GM19467 (cell line): Measurements from ENCODE around the gene ARHGAP26.

Source experiments
- ATAC-seq: cut with Tn5 transposase; IDR thresholded peaks from one replicate; pipeline ENCODE4 v1.9.1; 2021; ENCODE audit warnings: mild to moderate bottlenecking, moderate library complexity; ENCODE audit not compliant: unreplicated experiment

The ARHGAP26 gene

DNA sequence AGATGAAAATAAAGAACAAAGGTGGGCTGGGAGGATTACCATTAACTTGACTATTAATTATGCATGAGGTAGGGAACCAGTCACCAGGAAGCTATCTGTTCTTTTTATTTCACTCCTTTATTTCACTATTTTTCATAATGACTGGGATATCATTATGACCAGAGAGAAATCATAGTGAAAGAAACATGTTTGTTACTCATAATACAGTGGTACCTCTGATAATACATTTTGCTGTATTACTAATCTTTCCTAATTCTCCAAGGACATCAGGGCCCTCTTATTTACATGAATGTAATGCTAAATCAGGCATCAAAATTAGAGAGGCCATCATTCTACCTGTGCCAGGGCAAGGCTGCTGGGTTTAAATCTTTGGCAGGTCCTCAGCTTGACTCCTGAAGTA is 379.6 kb downstream of the ARHGAP26 start:
- no peak for ATAC-seq

- no peak for ATAC-seq
Observed at GRCh38 chr5:143151056-143151700, 381.0 kb downstream of the ARHGAP26 start.

DNA sequence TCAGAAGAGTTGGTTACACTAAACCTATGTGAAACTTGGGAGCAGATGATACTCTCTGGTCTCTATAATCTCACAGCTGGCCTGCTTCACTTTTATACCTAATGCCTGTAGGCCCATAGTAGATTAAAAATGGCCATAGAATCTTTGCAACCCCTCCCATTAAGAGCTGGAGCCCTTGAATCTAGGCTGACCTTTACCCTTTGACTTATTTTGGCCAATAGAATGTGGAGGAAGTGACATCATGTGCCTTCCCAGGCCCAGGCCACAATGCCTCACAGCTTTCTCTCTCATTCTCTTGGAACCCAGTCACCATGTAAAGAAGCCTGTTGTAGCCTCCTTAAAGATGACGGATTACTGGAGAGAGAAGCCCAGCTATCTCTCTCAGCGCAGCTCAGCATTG is 382.3 kb downstream of the ARHGAP26 start:
- ATAC-seq: no peak

DNA sequence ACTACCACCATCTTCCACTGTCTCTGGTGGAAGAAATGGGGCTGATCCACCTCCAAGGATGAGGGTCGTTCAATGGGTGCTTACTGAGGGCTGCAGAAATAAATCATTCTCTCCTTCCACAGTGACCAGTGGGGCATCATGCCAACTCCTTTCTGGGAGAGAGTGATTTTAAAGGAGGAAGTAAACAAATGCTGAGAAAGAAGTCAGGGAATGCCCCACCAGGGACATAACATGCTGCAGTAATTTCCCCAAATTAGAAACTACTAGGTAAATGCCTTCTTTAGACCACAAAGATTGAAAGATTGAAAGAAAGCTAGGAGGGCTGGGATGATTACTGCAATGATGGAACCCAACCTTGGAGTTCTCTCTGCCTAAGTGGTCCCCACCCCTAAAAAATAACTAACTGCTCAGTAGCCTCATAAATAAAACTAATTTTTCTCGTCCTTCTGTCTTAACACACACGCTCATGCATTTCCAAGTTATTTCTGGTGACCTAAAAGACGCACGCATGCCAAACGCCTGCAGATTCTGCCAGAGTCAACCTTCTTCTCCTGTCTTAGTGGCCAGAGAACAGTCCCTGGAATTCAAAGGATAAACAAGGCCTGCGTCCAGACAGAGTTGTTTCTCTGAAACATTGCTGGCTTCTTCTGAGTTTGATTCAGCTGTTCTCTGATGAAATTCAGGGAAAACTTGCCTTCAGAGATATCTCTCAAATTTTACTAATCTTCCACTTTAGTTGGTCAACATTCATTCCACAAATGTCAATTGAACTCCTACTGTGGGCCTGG is 383.3 kb downstream of the ARHGAP26 start:
- ATAC-seq: no peak

DNA sequence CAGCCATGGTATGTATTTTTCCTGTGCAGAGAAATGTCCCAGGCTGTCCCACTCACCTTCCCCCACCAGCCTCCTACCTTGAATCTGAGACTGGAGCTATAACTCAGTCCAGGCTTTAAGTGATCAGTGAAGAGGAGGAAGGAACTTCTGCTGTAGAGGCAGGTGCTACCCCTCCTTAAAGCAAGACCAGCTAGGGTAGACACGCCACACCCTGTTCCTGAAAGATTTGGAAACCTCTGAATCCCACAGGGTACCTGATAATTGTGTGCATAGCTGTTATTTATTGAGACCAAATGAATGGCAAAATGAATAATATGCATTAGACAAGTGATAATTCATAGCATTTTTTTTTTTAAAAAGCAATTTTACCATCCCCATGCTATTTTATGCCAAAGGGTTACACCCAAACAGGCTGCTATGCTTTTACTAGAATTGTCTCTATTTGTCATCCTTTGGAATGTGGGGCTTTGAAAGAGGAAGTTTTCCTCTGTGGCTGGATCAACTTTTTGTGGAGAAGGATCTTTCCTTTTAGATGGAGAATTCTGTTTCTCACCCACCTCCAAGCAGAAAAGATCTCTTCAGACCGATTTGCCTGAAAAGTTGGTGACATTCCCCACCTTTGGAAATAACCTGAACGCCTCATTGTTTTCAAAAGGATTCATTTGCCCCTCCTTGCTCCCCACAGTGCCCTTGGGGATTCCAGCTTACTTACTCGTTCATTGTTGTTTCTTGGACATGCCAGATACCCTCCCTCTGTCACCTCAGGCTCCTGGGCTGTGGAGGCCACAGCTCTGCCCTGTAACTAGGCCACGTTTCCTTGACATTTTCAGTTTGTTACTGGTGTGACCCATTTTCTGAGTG is 384.6 kb downstream of the ARHGAP26 start:
- ATAC-seq: no peak

DNA sequence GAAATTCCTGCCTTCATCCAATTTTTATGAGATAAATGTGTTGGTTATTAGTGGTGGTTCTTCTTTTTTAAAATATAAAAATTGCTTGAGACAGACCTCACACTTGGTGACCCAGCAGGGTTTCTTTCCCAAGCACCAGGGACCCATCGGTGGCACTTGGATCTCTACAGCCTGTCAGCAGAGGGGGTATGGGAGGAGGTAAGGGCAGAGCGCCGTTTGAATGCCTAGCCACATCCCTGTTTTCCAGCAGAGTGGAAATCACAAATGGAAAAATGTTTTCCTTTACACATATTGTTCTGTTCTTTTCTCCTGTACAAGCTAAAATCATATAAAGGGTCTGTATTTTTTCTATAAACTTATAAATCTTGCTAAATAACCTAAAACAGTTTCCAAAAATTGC is 385.3 kb downstream of the ARHGAP26 start:
- ATAC-seq: no peak

- ATAC-seq: no peak
Observed at GRCh38 chr5:143156086-143156485, 385.9 kb downstream of the ARHGAP26 start.

DNA sequence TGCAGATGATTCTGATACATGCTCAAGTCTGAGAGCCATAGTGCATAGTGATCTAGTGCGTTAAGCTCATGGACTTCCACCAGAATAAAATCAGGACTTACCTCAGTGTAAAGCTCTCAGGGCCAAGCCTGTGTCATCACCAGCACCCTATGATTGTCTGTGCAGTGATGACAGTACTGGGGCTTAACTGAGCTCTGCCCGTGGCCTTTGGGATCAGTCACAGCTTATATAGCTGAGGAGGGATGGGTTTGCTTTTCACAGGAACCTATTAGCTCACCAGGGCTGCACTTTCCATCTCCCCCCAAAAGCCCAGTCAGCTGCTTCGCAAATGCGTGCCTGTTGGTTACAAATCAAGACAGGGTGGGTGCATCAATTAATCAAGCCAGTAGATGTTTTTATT is 386.4 kb downstream of the ARHGAP26 start:
- ATAC-seq: no peak

GRCh38 chr5:143159031-143159430 is 388.9 kb downstream of the ARHGAP26 start:
- ATAC-seq: no peak

- no peak for ATAC-seq
Observed at GRCh38 chr5:143161885-143162540, 391.8 kb downstream of the ARHGAP26 start.

- no peak for ATAC-seq
Observed at GRCh38 chr5:143162810-143163209, 392.6 kb downstream of the ARHGAP26 start.

DNA sequence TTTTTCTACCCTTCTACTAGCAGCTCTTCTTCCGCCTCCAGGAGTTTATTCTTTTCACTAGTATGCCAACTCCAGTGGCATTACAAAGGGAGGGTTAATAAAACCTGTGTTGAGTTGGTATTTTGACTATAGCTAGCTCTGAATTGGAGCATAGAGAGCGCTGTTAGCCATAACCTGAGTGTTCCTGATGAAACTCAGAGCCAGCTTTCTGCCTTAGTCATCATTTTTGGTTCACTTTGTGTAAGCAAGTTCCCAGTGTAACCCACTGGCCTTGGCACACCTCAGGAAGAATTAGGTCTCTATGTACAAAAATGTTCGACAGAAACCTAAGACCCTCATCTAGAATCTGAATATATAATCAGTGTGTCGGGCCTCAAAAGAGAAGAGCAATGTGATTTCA is 394.4 kb downstream of the ARHGAP26 start:
- ATAC-seq: no peak

DNA sequence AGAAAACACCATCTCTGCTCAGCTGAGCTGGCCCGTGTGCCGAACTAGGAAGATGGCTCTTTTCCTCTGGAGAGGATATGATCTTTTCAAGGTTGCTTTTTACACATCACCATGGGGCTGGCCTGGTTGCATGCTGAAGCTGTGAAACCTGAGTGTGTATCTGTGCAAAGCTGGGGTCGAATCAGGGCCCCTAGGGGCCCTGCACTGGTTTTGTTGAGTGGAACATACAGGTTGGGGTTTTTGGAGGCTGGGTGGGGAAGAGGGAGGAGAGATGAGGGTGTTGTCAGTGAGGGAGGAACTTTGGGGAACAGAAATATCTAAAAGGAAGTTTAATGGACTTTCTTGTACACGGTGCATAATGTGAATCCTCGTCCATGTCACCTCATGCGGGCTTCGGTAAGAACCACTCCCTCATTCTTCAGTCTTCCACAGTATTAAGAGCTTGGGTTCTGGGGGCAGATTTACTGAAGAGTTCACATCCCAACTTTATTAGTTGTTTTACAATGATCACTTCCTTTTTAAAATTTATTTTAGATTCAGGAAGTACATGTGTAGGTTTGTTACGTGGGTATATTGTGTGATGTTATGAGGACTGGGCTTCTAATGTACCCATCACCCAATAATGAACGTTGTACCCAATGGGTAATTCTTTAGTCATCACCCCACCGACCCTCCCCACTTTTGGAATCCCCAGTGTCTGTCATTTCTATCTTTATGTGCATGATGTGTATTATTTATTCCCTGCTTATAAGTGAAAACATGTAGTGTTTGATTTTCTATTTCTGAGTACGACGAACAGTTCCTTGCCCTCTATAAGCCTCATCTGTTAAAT is 395.1 kb downstream of the ARHGAP26 start:
- ATAC-seq: no peak

- no peak for ATAC-seq
Observed at GRCh38 chr5:143166090-143166489, 395.9 kb downstream of the ARHGAP26 start.

GRCh38 chr5:143166661-143167420 is 396.7 kb downstream of the ARHGAP26 start:
- no peak for ATAC-seq

- ATAC-seq: no peak
Observed at GRCh38 chr5:143168171-143168741, 398.1 kb downstream of the ARHGAP26 start.

- no peak for ATAC-seq
Observed at GRCh38 chr5:143168921-143169810, 399.0 kb downstream of the ARHGAP26 start.

DNA sequence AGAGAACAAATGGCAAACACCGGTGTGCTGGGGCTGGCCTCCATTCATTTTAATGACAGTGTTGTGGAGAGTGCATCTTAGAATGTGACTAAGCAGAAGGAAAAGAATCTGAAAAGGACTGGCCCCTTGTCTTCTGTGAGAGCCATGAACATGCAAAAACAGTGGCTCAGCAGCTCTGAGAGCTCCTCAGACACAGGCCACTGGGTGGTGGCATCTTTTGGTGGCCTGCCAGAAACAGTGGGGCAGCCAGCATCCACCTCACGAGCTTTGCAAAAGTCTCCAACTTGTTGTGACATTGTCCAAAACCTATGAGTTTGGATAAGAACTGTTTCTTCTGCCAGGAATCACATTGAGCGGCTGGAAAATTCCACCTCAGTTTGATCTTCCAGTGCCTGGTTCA is 399.9 kb downstream of the ARHGAP26 start:
- no peak for ATAC-seq
